Measurements from ENCODE around the gene B3GNT2. TPM values are rescaled to one million over a fixed set of nuclear protein-coding genes. Genes with fewer than 3 reads are reported as not detected.
A peak's percentile ranks its signal among the peaks of the same experiment; 100 is the strongest.

B3GNT2 gene
- total RNA-seq, 1 experiment from 2014 or later, result 15.8 TPM

DNA sequence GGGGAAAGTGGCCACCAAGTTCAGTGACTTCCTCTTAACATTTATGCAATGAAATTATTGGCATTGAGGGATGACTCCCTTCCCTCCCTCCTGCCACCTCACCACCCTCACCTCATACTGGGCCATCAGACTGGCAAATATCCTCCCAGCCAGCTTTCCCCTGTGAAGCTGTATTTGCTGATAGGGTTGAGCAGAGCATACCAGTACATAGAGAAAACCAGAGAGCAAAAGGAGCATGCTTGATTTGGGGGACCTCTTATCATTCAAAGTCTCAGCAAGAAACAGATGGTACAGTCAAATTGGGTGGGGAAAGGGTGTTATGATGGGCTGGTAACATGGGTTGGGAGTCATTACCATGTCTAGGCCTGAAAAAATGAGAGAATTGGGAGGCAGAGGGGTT is 19.1 kb upstream of the B3GNT2 start:
- Histone ChIP-seq H3K9me3 (replicated peaks) (no peaks in the 10 kb centered on the region), H3K27ac (no peak overlapping the region), H3K36me3 (no peaks in the 10 kb centered on the region), H3K4me1 (peaks cover 8% of the 10 kb centered on the region; the same call in 1 of the 2 replicates), H3K4me3 (no peak overlapping the region), H3K27me3 (0 out of 2 replicates have a peak, but pooled peaks cover 5% of the 10 kb centered on the region)
- DNase-seq, result no peak

DNA sequence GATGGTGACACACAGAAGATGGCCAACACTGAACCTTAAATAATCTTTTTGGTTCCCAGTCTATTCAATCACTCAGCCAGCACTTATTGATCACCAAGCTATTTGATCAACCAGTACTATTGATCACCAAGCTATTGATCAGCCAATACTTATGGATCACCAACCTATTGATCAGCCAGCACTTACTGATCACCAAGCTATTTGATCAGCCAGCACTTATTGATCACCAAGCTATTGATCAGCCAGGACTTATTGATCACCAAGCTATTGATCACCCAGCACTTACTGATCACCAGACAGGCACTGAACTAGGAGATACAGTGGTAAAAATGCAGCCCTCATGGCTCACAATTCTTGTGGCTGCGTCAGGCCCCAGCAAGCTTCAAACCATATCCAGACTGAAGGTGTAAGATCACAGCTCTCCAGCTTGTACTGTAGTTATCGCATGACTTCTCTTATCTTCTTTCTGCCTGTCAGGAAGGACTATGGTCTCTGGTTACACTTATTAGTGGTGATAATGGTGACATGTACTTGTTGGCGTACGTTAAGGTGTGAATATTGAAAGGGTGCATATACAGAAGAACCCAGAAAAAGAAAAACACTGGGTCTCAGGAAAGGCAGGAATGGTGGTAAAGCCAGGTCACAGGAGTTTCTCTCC is 18.4 kb upstream of the B3GNT2 start:
- Histone ChIP-seq H3K27me3 (0 out of 2 replicates have a peak, but pooled peaks cover 5% of the 10 kb centered on the region), H3K27ac (no peak overlapping the region), H3K9me3 (replicated peaks) (no peaks in the 10 kb centered on the region), H3K4me3 (no peak overlapping the region), H3K4me1 (peaks cover 3% of the 10 kb centered on the region; the same call in 1 of the 2 replicates), H3K36me3 (no peaks in the 10 kb centered on the region)
- DNase-seq, result no peak

DNA sequence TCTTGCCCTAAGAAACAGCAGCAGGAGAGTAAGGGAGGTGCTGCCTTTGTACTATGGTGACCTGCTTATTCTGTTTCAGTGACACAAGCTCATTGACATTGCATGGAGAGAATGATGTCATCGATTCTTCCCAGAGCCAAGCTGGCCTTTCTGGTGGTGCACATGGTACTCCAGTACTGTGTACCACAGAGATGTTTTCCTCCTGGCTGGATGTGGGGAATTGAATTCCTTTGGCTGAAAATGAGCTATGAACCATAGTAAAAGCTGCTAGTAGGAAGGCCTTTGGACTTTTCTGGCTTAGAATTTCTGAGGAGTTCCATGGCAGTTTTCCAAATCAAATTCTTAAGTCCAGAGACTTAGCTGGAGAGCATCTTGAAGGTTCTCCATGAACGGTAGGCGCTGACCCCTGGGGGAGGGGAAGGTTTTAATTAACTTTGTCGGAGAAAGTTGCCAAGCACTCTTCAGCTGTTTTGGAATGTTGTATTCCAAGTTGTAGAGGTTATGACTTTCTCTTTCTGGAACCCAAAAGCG is 17.1 kb upstream of the B3GNT2 start:
- H3K36me3 ChIP-seq, result no peaks in the 10 kb centered on the region

DNA sequence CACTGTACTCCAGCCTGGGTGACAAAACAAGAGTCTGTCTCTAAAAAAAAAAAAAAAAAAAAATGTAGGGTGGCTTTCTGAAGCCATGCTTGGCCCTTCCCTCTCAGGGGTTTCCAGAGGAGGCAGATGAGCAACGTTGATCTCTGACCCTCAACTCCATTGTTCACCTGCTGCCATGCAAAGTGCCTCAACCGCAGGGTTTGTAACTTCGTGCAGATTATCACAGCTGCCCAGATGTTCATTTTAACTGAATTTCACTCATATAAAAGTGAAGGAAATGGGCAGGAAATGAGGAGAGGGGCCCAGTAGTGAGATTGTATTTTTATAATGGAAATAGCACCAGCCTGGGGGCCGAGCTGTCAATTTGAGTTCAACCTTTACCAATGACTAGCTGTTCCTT is 14.9 kb upstream of the B3GNT2 start:
- no peaks in the 10 kb centered on the region for H3K27me3 ChIP-seq
- H3K4me1 ChIP-seq, result no peaks in the 10 kb centered on the region
- no peaks in the 10 kb centered on the region for H3K9me3 ChIP-seq (replicated peaks)
- no peak for DNase-seq
- no peak overlapping the region for H3K4me3 ChIP-seq
- no peaks in the 10 kb centered on the region for H3K36me3 ChIP-seq
- H3K27ac ChIP-seq, result no peak overlapping the region

More for the DNA sequence above, 17.1 kb upstream of the B3GNT2 start:
- Histone ChIP-seq H3K27me3 (no peaks in the 10 kb centered on the region), H3K4me1 (no peaks in the 10 kb centered on the region), H3K4me3 (no peak overlapping the region), H3K27ac (no peak overlapping the region), H3K9me3 (replicated peaks) (no peaks in the 10 kb centered on the region)
- no peak for DNase-seq

DNA sequence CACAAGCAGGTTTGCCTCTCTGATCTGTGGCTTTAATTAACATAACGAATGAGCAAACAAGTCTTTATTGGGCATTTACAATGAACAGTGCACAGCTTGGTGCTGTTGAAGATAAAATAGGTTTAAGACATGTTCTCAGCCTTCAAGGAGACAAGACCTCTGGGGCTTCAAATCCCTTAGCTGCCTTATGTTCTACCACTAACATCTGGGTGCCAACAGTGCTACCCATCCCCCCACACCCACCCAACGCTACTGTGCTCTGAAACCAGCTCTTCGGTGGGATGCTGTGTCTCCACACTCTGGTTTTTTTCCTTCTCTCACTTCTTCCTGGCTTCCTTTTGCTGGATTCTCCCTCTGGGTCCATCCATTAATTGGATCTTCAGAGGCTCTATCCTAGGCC is 14.1 kb upstream of the B3GNT2 start:
- DNase-seq, result no peak
- H3K27me3 ChIP-seq, result no peaks in the 10 kb centered on the region
- H3K27ac ChIP-seq, result no peak overlapping the region
- H3K4me1 ChIP-seq, result no peaks in the 10 kb centered on the region
- no peaks in the 10 kb centered on the region for H3K9me3 ChIP-seq (replicated peaks)
- no peaks in the 10 kb centered on the region for H3K36me3 ChIP-seq
- no peak overlapping the region for H3K4me3 ChIP-seq

DNA sequence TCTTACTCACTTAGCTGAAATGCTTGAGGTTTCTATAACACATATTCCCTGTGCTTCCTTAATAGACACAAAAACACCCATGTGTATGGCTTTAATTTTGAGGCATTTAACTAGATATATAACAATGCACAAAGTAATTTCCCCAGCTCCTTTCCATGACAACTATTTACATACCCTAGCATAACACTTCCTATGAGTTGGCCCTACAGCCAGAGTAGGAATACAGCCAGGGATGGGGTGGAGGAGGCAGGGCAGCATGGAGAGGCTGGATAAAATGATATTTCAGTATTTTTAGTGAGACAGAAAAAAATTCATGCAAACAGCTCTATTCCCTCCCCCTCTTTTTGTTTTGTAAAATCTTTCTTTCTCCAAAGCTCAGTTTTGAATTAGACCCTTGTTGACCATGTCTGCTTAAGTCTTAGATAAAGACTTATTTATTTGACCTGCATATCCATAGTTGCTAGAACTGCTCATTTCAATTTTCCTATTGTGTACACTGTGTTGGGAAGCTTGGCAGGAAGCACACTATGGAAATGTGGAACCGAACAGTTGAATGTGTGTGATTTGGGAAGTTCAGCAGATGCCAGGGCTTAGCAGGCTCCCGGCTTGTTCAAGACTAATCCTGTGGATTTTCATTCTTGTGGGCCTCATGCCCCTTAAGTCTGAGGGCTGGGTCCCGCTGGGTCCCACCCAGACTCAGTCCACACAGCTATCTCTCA is 11.2 kb upstream of the B3GNT2 start:
- H3K9me3 ChIP-seq (replicated peaks), result no peaks in the 10 kb centered on the region
- 0 out of 2 replicates have a peak, but pooled peaks cover 4% of the 10 kb centered on the region for H3K27me3 ChIP-seq
- H3K27ac ChIP-seq, result no peak overlapping the region
- no peaks in the 10 kb centered on the region for H3K36me3 ChIP-seq
- H3K4me3 ChIP-seq, result no peak overlapping the region
- no peak for DNase-seq
- no peaks in the 10 kb centered on the region for H3K4me1 ChIP-seq

DNA sequence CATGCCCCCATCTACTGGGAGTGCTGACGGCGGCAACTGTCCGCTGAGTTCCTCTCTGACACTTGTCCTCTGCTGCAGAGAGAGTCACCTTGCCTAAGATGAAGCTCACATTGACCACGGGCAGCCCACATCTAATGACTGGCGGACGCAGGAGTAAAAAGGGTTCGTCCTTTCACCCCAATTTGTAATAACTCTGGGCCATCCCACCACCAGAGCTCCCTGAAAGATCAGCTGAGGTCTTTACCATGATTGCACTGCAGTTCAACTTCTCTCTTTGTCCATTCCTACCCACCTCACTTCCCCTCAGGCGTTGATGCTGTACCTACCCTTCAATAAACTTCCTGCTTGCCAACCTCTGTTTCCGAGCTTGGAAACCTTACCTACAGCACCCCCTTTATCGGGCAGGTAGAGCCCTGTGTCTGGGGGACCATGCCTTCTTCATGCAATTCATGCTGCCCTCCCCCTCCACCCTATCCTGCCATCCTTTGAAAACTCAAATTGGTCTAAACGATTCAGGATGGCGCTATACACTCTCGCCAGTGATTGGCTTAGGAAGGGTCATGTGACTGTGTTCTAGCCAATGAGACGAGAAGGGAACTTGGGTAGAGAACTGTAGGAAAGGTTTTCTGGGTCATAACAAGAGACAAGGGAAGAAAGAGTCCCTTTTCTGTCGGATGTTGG is 10.3 kb upstream of the B3GNT2 start:
- DNase-seq, result no peak
- no peaks in the 10 kb centered on the region for H3K36me3 ChIP-seq
- H3K4me3 ChIP-seq, result no peak overlapping the region
- H3K27ac ChIP-seq, result no peak overlapping the region
- H3K4me1 ChIP-seq, result no peaks in the 10 kb centered on the region
- 0 out of 2 replicates have a peak, but pooled peaks cover 4% of the 10 kb centered on the region for H3K27me3 ChIP-seq
- no peaks in the 10 kb centered on the region for H3K9me3 ChIP-seq (replicated peaks)

DNA sequence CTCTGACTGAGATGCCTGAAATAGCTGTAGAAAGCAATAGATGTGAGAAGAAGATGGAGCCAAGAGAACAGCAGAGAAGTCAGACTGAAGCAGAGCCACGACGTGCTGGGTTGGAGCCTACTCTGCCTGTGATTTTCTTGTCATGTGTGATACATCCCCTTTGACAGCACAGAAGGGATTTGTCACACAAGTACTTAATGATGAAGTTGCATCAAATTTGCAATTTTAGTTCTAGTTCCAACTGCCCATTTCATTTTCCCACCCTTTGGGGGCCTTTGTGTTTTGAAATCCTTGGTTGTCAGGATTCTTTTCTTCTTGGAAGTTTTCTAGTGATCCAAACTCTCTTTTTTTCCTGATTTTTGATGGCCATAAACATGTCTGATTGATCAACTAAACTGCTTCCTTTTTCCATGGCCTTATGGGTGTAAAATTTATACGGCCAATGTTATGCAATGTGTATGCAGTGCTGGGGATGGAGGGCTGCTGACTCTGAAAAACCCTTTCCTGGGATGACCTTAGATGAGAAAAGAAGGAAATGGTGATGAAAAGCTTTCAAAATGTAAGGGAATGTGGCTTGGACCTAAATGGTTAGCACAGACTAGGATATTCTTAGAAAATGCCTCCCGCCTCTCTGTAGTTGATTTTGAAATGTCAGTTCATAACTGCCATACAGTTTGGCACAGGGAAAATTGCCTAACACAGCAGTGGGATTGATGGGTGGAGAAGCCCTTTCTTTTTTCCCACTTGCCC is 9.6 kb upstream of the B3GNT2 start:
- Histone ChIP-seq H3K9me3 (replicated peaks) (no peaks in the 10 kb centered on the region), H3K27ac (no peak overlapping the region), H3K4me3 (no peak overlapping the region), H3K27me3 (0 out of 2 replicates have a peak, but pooled peaks cover 4% of the 10 kb centered on the region), H3K36me3 (no peaks in the 10 kb centered on the region), H3K4me1 (no peaks in the 10 kb centered on the region)
- no peak for DNase-seq

DNA sequence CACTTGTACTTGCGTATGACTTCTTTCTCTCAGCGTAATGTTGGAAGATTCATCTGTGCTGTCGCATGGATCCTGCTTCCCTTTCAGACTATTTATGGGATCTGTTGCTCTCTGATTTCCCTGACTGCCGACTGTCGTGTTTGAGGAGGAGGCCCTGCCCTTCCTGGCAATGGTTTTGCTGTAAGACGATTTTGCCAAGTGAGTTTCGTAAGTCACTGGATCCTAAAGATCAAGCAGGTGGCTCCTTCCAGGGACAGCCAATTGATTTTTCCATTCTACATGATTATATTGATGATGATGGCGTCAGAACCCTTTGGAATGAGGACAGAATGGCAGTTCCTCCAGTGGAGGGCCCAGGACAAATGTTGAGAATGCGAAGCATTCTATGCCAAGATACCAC is 8.7 kb upstream of the B3GNT2 start:
- no peaks in the 10 kb centered on the region for H3K36me3 ChIP-seq
- DNase-seq, result no peak

DNA sequence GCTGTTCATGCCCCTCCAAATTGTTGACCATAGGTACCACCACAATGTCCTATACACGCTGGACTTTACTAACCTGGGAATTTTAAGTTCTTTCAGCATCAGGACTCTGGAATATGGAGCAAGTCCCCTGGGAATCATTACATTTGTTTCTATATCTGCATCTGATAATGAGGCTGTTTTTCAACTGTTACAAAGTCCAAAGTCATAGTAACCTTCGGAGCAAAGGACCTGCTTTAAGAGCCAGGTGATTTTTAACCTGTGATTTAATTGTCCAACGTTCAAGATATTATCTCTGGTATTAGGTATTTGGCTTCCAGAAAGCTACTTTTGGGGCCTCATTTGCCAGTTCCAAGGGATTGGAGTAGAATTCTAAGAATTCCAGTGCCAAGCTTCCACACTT is 7.5 kb upstream of the B3GNT2 start:
- Histone ChIP-seq H3K4me3 (no peak overlapping the region), H3K4me1 (no peaks in the 10 kb centered on the region), H3K27me3 (0 out of 2 replicates have a peak, but pooled peaks cover 4% of the 10 kb centered on the region), H3K9me3 (replicated peaks) (no peaks in the 10 kb centered on the region), H3K27ac (no peak overlapping the region), H3K36me3 (no peaks in the 10 kb centered on the region)
- no peak for DNase-seq

More for the DNA sequence above, 8.7 kb upstream of the B3GNT2 start:
- no peaks in the 10 kb centered on the region for H3K9me3 ChIP-seq (replicated peaks)
- H3K27me3 ChIP-seq, result 0 out of 2 replicates have a peak, but pooled peaks cover 4% of the 10 kb centered on the region
- no peaks in the 10 kb centered on the region for H3K4me1 ChIP-seq
- H3K4me3 ChIP-seq, result no peak overlapping the region
- H3K27ac ChIP-seq, result no peak overlapping the region

DNA sequence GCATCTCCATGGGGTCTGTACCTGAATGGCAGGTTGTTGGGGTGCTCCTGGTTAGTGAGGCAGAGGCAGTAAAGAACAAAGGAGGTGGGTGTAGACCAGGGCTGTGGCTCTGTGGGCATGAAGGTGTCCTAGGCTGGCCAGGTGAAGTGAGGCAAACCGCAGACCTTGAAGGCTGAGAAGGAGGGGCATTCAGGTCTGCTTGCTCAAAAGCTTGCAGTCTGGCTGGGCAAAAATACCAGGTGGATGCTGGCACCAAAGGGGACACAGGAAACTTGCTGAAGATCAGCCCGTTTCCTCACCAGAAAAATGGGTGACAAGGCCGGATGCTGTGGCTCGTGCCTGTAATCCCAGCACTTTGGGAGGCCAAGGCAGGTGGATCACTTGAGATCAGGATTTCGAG is 6.7 kb upstream of the B3GNT2 start:
- H3K4me3 ChIP-seq, result no peak overlapping the region
- no peaks in the 10 kb centered on the region for H3K4me1 ChIP-seq
- DNase-seq, result no peak
- H3K9me3 ChIP-seq (replicated peaks), result no peaks in the 10 kb centered on the region
- 0 out of 2 replicates have a peak, but pooled peaks cover 4% of the 10 kb centered on the region for H3K27me3 ChIP-seq
- H3K36me3 ChIP-seq, result no peaks in the 10 kb centered on the region
- no peak overlapping the region for H3K27ac ChIP-seq

DNA sequence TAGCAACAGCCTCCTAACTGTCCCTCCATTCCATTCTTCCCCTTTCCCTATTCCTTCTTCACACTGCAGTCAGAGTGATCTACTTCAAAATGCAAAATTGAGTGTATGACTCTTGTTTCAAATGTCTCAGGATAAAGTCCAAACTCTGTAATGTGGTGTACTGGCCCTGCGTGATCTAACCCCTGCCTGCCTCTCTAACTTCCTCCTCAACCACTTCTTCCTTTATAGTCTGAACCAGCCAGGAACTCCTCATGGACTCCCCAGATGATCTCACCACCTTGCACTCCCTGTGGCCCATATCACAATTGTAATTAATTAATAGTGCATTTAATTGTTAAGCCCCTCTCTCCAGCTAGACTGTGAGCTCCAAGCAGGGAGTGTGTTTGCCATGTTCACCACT is 3.1 kb upstream of the B3GNT2 start:
- DNase-seq, result no peak
- Histone ChIP-seq H3K4me1 (no peaks in the 10 kb centered on the region), H3K9me3 (replicated peaks) (no peaks in the 10 kb centered on the region), H3K36me3 (no peaks in the 10 kb centered on the region), H3K4me3 (no peak overlapping the region), H3K27me3 (0 out of 2 replicates have a peak, but pooled peaks cover 4% of the 10 kb centered on the region), H3K27ac (no peak overlapping the region)

DNA sequence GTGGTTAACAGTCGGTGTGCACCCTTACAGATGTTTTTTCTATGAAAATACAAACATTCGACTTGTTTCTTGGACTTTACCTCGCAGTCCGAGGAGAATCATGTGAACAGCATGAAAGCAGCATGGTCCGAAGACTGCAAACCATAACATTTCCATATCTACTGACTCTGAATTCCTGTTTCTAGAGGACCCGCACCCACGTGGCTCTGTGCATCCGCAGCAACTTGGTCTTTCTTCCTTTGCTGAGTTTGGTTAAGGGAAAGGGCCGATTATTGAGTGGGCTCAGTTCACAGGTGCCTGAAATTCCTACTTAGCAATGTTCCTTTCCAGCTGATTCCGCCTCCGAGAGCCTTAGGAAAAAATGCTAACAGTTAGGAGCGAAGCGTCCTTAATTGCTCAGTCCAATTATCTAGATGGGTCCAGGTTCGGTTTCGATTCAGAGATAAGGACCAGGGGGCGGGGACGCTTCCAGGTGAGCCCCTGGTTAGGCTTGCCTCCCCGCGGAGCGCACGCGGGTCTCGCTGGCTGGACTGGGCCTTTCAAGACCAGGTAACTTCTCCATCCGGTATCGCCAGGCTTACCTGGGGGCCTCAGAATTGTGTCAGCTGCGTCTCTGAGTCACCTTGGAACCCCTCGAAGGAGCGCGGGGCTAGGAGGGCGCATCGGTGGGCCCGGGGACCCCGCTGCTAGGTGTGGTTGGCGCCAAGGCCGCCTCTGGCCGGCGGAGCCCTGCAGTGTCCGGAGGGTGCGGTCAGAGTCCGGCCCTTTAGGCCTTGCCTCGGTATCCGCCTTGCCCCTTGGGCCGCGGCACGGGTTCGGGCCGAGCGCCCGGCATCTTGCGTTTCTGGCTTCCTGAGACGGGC is 1.1 kb upstream of the B3GNT2 start:
- DNase-seq, result no peak
- no peaks in the 10 kb centered on the region for H3K9me3 ChIP-seq (replicated peaks)
- H3K36me3 ChIP-seq, result no peaks in the 10 kb centered on the region
- no peak overlapping the region; the same call in 1 of the 2 replicates for H3K27ac ChIP-seq
- no peaks in the 10 kb centered on the region for H3K27me3 ChIP-seq
- H3K4me3 ChIP-seq, result peak overlapping the region; percentile 99
- H3K4me1 ChIP-seq, result no peaks in the 10 kb centered on the region
